Fibroblast of mammary gland (primary cell): ENCODE measurements around the gene LRRC3C.
A peak's percentile ranks its signal among the peaks of the same experiment; 100 is the strongest.

Source experiments
- DNase-seq: peaks from one replicate; pipeline ENCODE4 v3.0.0-alpha.2; 2010; ENCODE audit warnings: low read depth
- H3K4me3 ChIP-seq: 2 replicates; pipeline ENCODE4 v1.5.1; 2011; ENCODE audit warnings: low read depth, mild to moderate bottlenecking, low read length, moderate library complexity; ENCODE audit not compliant: control insufficient read depth
- CTCF ChIP-seq: conservative IDR thresholded peaks from 2 replicates; pipeline ENCODE4 v1.5.1; 2011; ENCODE audit warnings: low read depth, low read length, inconsistent platforms; ENCODE audit not compliant: control insufficient read depth, insufficient read depth

The LRRC3C gene

GRCh38 chr17:39979016-39979670 lies 51.6 kb downstream of the LRRC3C start:
- no peak for TF ChIP-seq CTCF
- peak; percentile 89 for DNase-seq
- peak overlapping the region; percentile 1 for H3K4me3 ChIP-seq

GRCh38 chr17:39979893-39980350 lies 52.4 kb downstream of the LRRC3C start:
- DNase-seq: peak; percentile 15
- no peak for TF ChIP-seq CTCF
- H3K4me3 ChIP-seq: peak overlapping the region; percentile 79

GRCh38 chr17:39980351-39981206 lies 53.0 kb downstream of the LRRC3C start, which contains the start of gene PSMD3:
Gene PSMD3 (plus strand): TSS chr17:39980807. CDS start chr17:39980971, 164 bp downstream.
- peak; percentile 73 for TF ChIP-seq CTCF
- peak; percentile 99 for DNase-seq
- peak within 1 kb of the TSS; percentile 79 for H3K4me3 ChIP-seq

- TF ChIP-seq CTCF: no peak
- no peak for DNase-seq
- peak overlapping the region; percentile 79 for H3K4me3 ChIP-seq
Observed at GRCh38 chr17:39981207-39981741, 53.7 kb downstream of the LRRC3C start.

- H3K4me3 ChIP-seq: peak overlapping the region; percentile 79
- no peak for DNase-seq
- no peak for TF ChIP-seq CTCF
Observed at GRCh38 chr17:39981766-39982375, 54.3 kb downstream of the LRRC3C start.

GRCh38 chr17:39988206-39988810 lies 60.8 kb downstream of the LRRC3C start:
- no peak overlapping the region for H3K4me3 ChIP-seq
- no peak for TF ChIP-seq CTCF
- no peak for DNase-seq
